Adipocyte (in vitro differentiated cells): ENCODE data around the gene NDUFB10.

ENCODE experiments used
- DNase-seq: peaks from one replicate; pipeline ENCODE4 v3.0.0-alpha.2; 2015; ENCODE audit warnings: low read depth
- H3K27me3 ChIP-seq: replicated peaks from 2 replicates; pipeline ENCODE4 v1.7.0; 2013; ENCODE audit warnings: mild to moderate bottlenecking, low read length, moderate library complexity; ENCODE audit not compliant: control insufficient read depth, insufficient read depth
- H3K36me3 ChIP-seq: 2 replicates; pipeline ENCODE4 v1.7.0; 2013; ENCODE audit warnings: low read length, mild to moderate bottlenecking, moderate library complexity; ENCODE audit not compliant: control insufficient read depth, insufficient read depth, severe bottlenecking
- H3K4me1 ChIP-seq: 2 replicates; pipeline ENCODE4 v1.7.0; 2013; ENCODE audit warnings: mild to moderate bottlenecking, low read length, moderate library complexity; ENCODE audit not compliant: control insufficient read depth, insufficient read depth
- H3K4me3 ChIP-seq: 2 replicates; pipeline ENCODE4 v1.7.0; 2013; ENCODE audit warnings: mild to moderate bottlenecking, low read length, moderate library complexity
- H3K9ac ChIP-seq: 2 replicates; pipeline ENCODE4 v1.7.0; 2013; ENCODE audit warnings: mild to moderate bottlenecking, low read length, moderate library complexity
- H3K9me3 ChIP-seq: 2 replicates; pipeline ENCODE4 v1.7.0; 2013; ENCODE audit warnings: mild to moderate bottlenecking, low read length, moderate library complexity; ENCODE audit not compliant: control insufficient read depth

Gene NDUFB10

DNA sequence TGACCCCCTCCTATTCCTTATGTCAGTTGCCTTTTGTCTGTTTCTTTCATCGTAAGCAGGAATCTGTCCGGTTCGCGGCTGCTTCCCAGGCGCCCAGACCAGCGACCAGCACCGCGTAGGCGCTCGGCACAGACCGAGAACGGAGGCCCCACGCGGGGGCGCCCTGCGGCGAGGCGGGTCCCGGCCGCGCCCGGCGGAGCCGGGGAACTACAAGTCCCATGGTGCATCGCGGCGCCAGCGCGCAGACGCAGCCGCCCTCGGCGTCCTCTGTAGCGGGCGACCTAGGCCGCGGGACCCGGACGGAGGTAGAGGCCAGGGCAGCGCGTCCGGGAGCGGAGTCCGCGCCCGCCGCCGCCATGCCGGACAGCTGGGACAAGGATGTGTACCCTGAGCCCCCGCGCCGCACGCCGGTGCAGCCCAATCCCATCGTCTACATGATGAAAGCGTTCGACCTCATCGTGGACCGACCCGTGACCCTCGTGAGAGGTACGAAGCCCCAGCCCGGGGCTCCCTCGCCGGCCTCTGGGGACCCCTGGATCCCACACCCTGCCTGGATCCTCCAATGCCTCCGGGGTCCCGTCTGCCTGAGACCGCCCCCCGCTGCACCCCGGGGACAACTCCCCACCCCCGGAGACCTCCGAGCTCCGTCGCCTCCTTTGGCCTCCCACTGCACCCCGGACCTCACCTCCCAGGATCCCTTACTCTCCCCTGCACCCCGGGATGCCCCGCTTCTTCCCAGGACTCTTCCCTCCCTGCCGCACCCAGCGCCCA, at the start of gene NDUFB10:
Gene NDUFB10, plus strand, starts transcription at position 270 of the 771 bp plus-strand sequence. Its CDS starts 87 bp downstream, at position 357.
- H3K27me3 ChIP-seq, result no peaks in the 10 kb centered on the region
- H3K4me3 ChIP-seq, result peak within 1 kb of the TSS; percentile 93
- peak within 1 kb of the TSS; percentile 98 for H3K9ac ChIP-seq
- peaks cover 30% of the 10 kb centered on the region for H3K4me1 ChIP-seq
- H3K9me3 ChIP-seq, result no peaks in the 10 kb centered on the region
- DNase-seq, result peak; percentile 97
- H3K36me3 ChIP-seq, result peaks cover 31% of the 10 kb centered on the region

- Histone ChIP-seq H3K4me1 (no peaks in the 10 kb centered on the region), H3K9me3 (no peaks in the 10 kb centered on the region), H3K4me3 (no peak overlapping the region), H3K9ac (no peak overlapping the region), H3K36me3 (no peaks in the 10 kb centered on the region), H3K27me3 (peaks cover 55% of the 10 kb centered on the region)
- peak; percentile 15 for DNase-seq
These were observed 49.6 kb upstream of the NDUFB10 start for GRCh38 chr16:1909561-1910231.

GRCh38 chr16:1911467-1912214, 47.7 kb upstream of the NDUFB10 start:
- Histone ChIP-seq H3K9me3 (no peaks in the 10 kb centered on the region), H3K36me3 (no peaks in the 10 kb centered on the region), H3K4me1 (no peaks in the 10 kb centered on the region), H3K27me3 (peaks cover 51% of the 10 kb centered on the region), H3K4me3 (no peak overlapping the region), H3K9ac (no peak overlapping the region)
- DNase-seq, result no peak

DNA sequence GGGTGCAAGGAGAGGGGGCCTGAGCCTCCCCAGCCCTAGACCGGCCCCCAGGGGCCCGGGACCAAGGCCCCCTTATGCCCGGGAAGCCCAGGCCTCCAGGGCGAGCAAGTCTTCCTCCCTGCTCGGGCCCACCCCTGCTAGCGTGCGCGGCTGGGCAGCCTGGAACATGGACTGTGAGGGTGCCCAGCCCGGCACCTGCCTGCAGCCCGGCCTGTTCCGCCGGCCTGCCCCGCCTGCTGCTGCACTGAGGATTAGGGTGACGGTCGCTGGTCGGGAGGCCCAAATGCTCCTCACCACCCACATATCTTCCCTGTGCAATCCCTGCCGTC, 47.2 kb upstream of the NDUFB10 start:
- H3K9ac ChIP-seq, result no peak overlapping the region
- H3K36me3 ChIP-seq, result no peaks in the 10 kb centered on the region
- no peak for DNase-seq
- no peak overlapping the region for H3K4me3 ChIP-seq
- H3K9me3 ChIP-seq, result no peaks in the 10 kb centered on the region
- peaks cover 55% of the 10 kb centered on the region for H3K27me3 ChIP-seq
- H3K4me1 ChIP-seq, result no peaks in the 10 kb centered on the region

GRCh38 chr16:1913327-1914083, 45.8 kb upstream of the NDUFB10 start:
- H3K9me3 ChIP-seq, result no peaks in the 10 kb centered on the region
- DNase-seq, result no peak
- no peak overlapping the region for H3K9ac ChIP-seq
- H3K36me3 ChIP-seq, result no peaks in the 10 kb centered on the region
- peaks cover 58% of the 10 kb centered on the region for H3K27me3 ChIP-seq
- H3K4me1 ChIP-seq, result no peaks in the 10 kb centered on the region
- no peak overlapping the region for H3K4me3 ChIP-seq

DNA sequence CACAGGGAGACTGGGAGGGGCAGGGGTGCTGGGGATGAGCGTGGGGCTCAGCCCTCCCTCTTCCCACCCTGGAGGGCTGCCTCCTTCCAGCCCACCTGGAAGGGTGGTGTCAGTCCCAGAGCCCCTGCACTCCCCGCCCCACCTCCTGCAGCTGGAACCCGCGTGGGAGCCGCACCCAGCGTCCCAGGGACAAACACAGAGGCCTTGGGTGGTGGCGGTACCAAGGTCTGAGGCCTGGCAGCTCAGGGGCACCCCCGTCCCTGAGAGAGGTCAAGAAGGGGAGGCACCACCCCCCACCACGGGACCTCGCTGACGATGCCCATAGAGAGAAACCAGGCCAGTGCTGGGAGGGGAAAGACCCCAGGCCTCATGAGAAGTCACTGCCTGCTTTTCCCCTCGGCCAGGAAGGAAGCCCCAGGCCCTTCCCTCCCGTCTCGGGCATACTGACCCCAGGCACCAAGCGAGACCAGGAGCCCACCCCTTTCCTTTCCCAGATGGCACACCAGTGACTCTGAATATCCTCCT, 45.2 kb upstream of the NDUFB10 start:
- DNase-seq, result no peak
- H3K27me3 ChIP-seq, result peaks cover 57% of the 10 kb centered on the region
- H3K4me1 ChIP-seq, result no peaks in the 10 kb centered on the region

GRCh38 chr16:1914988-1915387, 44.4 kb upstream of the NDUFB10 start:
- Histone ChIP-seq H3K27me3 (peaks cover 58% of the 10 kb centered on the region), H3K36me3 (no peaks in the 10 kb centered on the region), H3K9ac (no peak overlapping the region), H3K4me3 (no peak overlapping the region), H3K9me3 (no peaks in the 10 kb centered on the region), H3K4me1 (no peaks in the 10 kb centered on the region)
- DNase-seq, result no peak

More for the DNA sequence above, 45.2 kb upstream of the NDUFB10 start:
- no peak overlapping the region for H3K4me3 ChIP-seq
- no peaks in the 10 kb centered on the region for H3K36me3 ChIP-seq
- no peaks in the 10 kb centered on the region for H3K9me3 ChIP-seq
- H3K9ac ChIP-seq, result no peak overlapping the region

DNA sequence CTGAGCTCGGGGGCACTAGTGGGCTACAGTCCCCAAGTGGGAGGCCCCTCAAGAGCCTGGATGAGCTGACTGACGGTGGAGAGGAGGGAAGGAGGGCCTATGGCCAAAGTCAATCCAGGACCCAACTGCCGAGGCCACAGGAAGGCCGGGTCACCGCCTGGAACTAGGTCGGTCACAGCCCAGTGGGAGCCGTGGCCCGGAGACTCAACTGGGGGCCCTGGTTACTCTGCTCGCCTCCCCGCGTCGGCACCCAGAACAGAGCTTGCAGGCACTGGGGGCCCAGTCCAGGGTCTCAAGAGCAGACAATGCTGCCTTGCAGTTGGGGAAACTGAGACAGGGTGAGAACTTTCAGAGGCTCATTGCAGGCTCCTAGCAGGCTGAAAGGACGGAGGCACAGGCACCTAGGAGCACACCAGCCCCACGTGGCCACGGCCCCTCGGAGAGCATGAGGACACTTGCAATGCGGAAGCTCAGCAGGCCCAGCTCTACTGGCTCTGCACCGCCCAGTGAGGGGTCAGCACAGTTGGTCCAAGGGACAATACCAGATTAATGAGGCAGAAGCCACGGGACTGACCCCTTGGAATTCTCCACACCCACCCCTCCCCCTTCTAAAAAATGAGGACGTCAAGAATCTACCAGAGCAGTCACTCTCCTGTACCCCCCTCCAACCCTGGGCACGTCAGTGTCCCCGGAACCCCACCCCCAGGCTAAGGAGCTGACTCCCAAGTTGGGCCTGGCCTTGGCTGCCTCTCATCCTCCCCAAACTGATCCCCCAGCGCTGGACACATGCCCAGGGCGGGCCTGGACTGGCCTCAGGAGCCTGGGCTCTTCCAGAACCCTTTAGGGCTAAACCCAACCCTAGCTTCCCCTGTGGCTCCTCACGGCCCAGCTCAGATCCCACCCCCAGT, 43.4 kb upstream of the NDUFB10 start:
- DNase-seq, result no peak
- no peaks in the 10 kb centered on the region for H3K4me1 ChIP-seq
- H3K9me3 ChIP-seq, result no peaks in the 10 kb centered on the region
- peaks cover 68% of the 10 kb centered on the region for H3K27me3 ChIP-seq
- no peak overlapping the region for H3K9ac ChIP-seq
- no peak overlapping the region for H3K4me3 ChIP-seq
- no peaks in the 10 kb centered on the region for H3K36me3 ChIP-seq

GRCh38 chr16:1916640-1916990, 42.7 kb upstream of the NDUFB10 start:
- Histone ChIP-seq H3K27me3 (peaks cover 73% of the 10 kb centered on the region), H3K36me3 (no peaks in the 10 kb centered on the region), H3K9ac (no peak overlapping the region), H3K9me3 (no peaks in the 10 kb centered on the region), H3K4me3 (no peak overlapping the region), H3K4me1 (no peaks in the 10 kb centered on the region)
- no peak for DNase-seq

GRCh38 chr16:1917056-1917664, 42.2 kb upstream of the NDUFB10 start:
- H3K9ac ChIP-seq, result no peak overlapping the region
- no peak for DNase-seq
- H3K4me1 ChIP-seq, result no peaks in the 10 kb centered on the region
- no peak overlapping the region for H3K4me3 ChIP-seq
- no peaks in the 10 kb centered on the region for H3K9me3 ChIP-seq
- H3K36me3 ChIP-seq, result no peaks in the 10 kb centered on the region
- peaks cover 74% of the 10 kb centered on the region for H3K27me3 ChIP-seq
